HG03175 (cell line): ENCODE measurements around the gene RFWD3.

ENCODE experiments used
- ATAC-seq: cut with Tn5 transposase; IDR thresholded peaks from one replicate; pipeline ENCODE4 v1.9.1; 2021; ENCODE audit warnings: mild to moderate bottlenecking, moderate library complexity; ENCODE audit not compliant: unreplicated experiment

RFWD3 gene

GRCh38 chr16:74623839-74624235 is 42.8 kb downstream of the RFWD3 start:
- ATAC-seq: no peak

GRCh38 chr16:74623214-74623838 is 43.4 kb downstream of the RFWD3 start:
- no peak for ATAC-seq

GRCh38 chr16:74622005-74622404 is 44.7 kb downstream of the RFWD3 start:
- ATAC-seq: no peak

- no peak for ATAC-seq
Observed at GRCh38 chr16:74617206-74617788, 49.4 kb downstream of the RFWD3 start.

- no peak for ATAC-seq
Observed at GRCh38 chr16:74611721-74612120, 55.0 kb downstream of the RFWD3 start.

- ATAC-seq: no peak
Observed at GRCh38 chr16:74608944-74609343, 57.7 kb downstream of the RFWD3 start.

GRCh38 chr16:74608381-74608780 is 58.3 kb downstream of the RFWD3 start:
- ATAC-seq: no peak

GRCh38 chr16:74607962-74608356 is 58.7 kb downstream of the RFWD3 start:
- no peak for ATAC-seq

GRCh38 chr16:74607310-74607961 is 59.2 kb downstream of the RFWD3 start:
- ATAC-seq: peak; percentile 29

GRCh38 chr16:74606521-74607309 is 60.0 kb downstream of the RFWD3 start, which contains the start of gene GLG1:
GLG1 (minus strand) TSS chr16:74607114; CDS start chr16:74607094, 20 bp downstream.
- ATAC-seq: peak; percentile 96

GRCh38 chr16:74605746-74606520 is 60.7 kb downstream of the RFWD3 start:
- ATAC-seq: no peak

GRCh38 chr16:74605332-74605731 is 61.3 kb downstream of the RFWD3 start:
- no peak for ATAC-seq

GRCh38 chr16:74603848-74604247 is 62.8 kb downstream of the RFWD3 start:
- ATAC-seq: no peak

GRCh38 chr16:74601126-74601871 is 65.4 kb downstream of the RFWD3 start:
- ATAC-seq: peak; percentile 85

GRCh38 chr16:74596586-74596985 is 70.1 kb downstream of the RFWD3 start:
- no peak for ATAC-seq

- ATAC-seq: no peak
Observed at GRCh38 chr16:74592847-74593246, 73.8 kb downstream of the RFWD3 start.

- ATAC-seq: no peak
Observed at GRCh38 chr16:74591876-74592650, 74.6 kb downstream of the RFWD3 start.

GRCh38 chr16:74586948-74587347 is 79.7 kb downstream of the RFWD3 start:
- no peak for ATAC-seq

- ATAC-seq: no peak
Observed at GRCh38 chr16:74585846-74586443, 80.7 kb downstream of the RFWD3 start.
